Activated CD4-positive, alpha-beta T cell treated with anti-CD3 and anti-CD28 coated beads for 36 hours (primary cell): ENCODE measurements around the gene RAD51B. TPM values are rescaled to one million over a fixed set of nuclear protein-coding genes. Genes with fewer than 3 reads are reported as not detected.
A peak's percentile ranks its signal among the peaks of the same experiment; 100 is the strongest.

Experiments used
- ATAC-seq: fragments of 200-7000 bp; cut with Tn5 transposase; one replicate; pipeline ENCODE4 v1.10.0; 2021; ENCODE audit warnings: mild to moderate bottlenecking, moderate library complexity
- CTCF ChIA-PET: fragments of 350-600 bp; sonication (Branson Sonifier 250); formaldehyde crosslinking; loops from one replicate; lab custom pipeline; 2021; ENCODE audit warnings: antibody characterized with exemption; lab: Charles Lee
- POLR2A ChIA-PET: fragments of 350-600 bp; sonication (Branson Sonifier 250); formaldehyde crosslinking; loops from one replicate; lab custom pipeline; 2021; ENCODE audit warnings: antibody characterized with exemption, inconsistent platforms; lab: Charles Lee
- DNase-seq: peaks from one replicate; pipeline ENCODE4 v3.0.0-alpha.2; 2020
- H3K27ac Mint-ChIP-seq: one replicate; pipeline ENCODE4 v1.8.0; 2021; ENCODE audit warnings: mixed read lengths
- H3K27me3 Mint-ChIP-seq: one replicate; pipeline ENCODE4 v1.8.0; 2021; ENCODE audit warnings: mixed read lengths
- H3K36me3 Mint-ChIP-seq: one replicate; pipeline ENCODE4 v1.8.0; 2021; ENCODE audit warnings: low read depth, mixed read lengths
- H3K4me1 Mint-ChIP-seq: one replicate; pipeline ENCODE4 v1.8.0; 2021; ENCODE audit warnings: mixed read lengths
- H3K4me3 Mint-ChIP-seq: one replicate; pipeline ENCODE4 v1.8.0; 2021; ENCODE audit warnings: mild to moderate bottlenecking, moderate library complexity, mixed read lengths
- H3K9me3 Mint-ChIP-seq: one replicate; pipeline ENCODE4 v1.8.0; 2021; ENCODE audit warnings: low read depth, mixed read lengths
- intact Hi-C, 2 experiments: fragments of 100-400 bp; cut with DNase I in 1 of 2; cut with micrococcal nuclease in 1 of 2; formaldehyde crosslinking; loops; one replicate each; pipeline versions ENCODE4 v1.14.2 to v1.15.1; 2022 to 2024; cut with DNase I, micrococcal nuclease
- total RNA-seq, 2 experiments: library from RNA; stranded (reverse); gene quantifications; one replicate each; pipeline ENCODE4 v1.2.3, GENCODE V29; 2021

The RAD51B gene
- total RNA-seq, 2 experiments from 2014 or later, result 26.4 to 39.9 TPM

DNA sequence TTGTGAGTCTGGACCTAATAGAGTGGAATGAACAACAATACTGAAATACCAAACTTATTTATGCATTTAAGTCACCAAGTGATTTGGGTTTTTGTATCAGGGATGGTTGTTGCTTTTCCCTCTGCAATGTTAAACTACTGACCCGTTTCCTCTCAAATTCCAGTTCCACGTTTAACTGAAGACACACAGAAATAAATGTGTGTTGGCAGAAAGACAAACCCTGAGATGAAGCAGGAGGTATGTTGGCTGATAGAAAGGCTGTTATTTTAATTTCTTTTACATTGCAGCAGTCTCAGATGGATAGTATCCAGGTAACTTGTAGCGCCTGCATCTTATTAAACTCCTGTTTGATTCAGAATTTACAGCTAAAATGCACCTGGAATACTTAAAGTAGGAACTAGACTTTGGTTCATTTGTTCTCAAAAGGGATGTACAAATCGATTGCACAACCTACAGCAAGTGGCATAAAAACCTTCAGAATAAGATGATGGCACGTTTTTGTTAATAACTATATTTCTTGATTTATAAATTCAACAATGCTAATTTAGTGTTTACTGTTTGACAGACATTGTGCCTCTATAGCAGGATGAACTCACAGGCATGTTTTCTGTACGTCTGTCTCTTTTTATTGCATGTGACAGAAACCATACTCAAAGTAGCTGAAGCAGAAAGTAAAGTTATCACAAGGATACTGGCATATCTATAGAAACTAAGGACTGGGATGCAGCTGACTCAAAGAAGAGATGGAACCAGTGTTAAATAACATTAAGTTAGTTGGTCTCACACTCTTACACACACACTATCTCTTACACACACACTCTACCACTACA is 567.6 kb downstream of the RAD51B start:
- DNase-seq (no peak), ATAC-seq (no peak)
- H3K36me3 Mint-ChIP-seq, result no peaks in the 10 kb centered on the region
- intact Hi-C loops, result no loop called here
- H3K9me3 Mint-ChIP-seq, result no peaks in the 10 kb centered on the region
- H3K27me3 Mint-ChIP-seq, result no peaks in the 10 kb centered on the region
- no peak overlapping the region for H3K27ac Mint-ChIP-seq
- POLR2A ChIA-PET, result no interaction called here
- H3K4me3 Mint-ChIP-seq, result no peak overlapping the region
- peaks cover 12% of the 10 kb centered on the region for H3K4me1 Mint-ChIP-seq
- CTCF ChIA-PET, result no interaction called here

DNA sequence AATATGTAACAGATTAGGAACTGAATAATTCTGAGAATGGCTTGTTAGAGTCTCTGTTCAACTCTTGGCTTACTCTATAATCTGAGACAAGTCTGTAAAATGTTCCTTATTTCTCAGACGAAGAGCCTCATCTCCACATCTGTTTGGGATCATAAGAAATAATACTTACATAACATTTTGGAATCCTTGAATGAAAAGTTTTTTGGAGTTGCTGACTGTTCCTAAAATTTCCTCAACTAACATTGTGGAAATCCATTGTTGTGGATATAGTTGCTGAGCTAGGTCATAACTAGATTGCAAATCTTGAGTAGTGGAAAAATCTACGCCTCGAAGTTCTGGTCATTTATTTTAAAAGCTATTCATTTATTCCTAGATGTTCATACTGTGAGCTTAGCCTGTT is 570.4 kb downstream of the RAD51B start:
- no peak overlapping the region for H3K4me3 Mint-ChIP-seq
- H3K36me3 Mint-ChIP-seq, result no peaks in the 10 kb centered on the region
- intact Hi-C loops, result no loop called here
- POLR2A ChIA-PET, result no interaction called here
- no peak overlapping the region for H3K27ac Mint-ChIP-seq
- CTCF ChIA-PET, result interaction anchor here (0.6 to 1.5 kb wide), 2 partner anchors 9 to 105 kb away, joined by 3 read pairs; no protein-coding TSS in a partner anchor
- ATAC-seq (no peak), DNase-seq (no peak)
- no peaks in the 10 kb centered on the region for H3K4me1 Mint-ChIP-seq
- H3K27me3 Mint-ChIP-seq, result no peaks in the 10 kb centered on the region
- H3K9me3 Mint-ChIP-seq, result no peaks in the 10 kb centered on the region

DNA sequence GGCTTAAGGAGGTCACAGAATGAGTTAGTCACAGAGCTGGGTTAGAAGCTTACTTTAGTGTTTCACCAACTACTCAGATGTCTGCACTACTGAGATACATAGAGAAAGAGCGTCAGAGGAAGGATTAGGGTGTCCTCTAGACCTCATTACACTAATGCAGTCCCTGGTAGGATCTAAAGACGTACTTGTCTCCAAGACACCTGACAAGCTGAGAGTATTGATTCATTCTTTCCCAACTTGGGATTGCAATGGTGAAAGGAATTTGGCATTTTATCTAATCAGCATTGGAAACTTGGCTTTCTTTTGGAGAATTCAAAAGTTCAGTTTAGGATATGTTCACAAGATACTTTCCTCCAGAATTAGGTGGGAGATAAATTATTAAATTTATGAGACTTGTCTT is 571.2 kb downstream of the RAD51B start:
- Mint-ChIP-seq H3K4me3 (no peak overlapping the region), H3K4me1 (no peaks in the 10 kb centered on the region), H3K27me3 (no peaks in the 10 kb centered on the region), H3K9me3 (no peaks in the 10 kb centered on the region), H3K36me3 (no peaks in the 10 kb centered on the region), H3K27ac (no peak overlapping the region)
- ATAC-seq, result no peak
- DNase-seq, result no peak
- ChIA-PET POLR2A (no interaction called here), CTCF (interaction anchor here (0.6 to 1.5 kb wide), 2 partner anchors 10 to 105 kb away, joined by 3 read pairs; no protein-coding TSS in a partner anchor)
- intact Hi-C loops, result no loop called here

DNA sequence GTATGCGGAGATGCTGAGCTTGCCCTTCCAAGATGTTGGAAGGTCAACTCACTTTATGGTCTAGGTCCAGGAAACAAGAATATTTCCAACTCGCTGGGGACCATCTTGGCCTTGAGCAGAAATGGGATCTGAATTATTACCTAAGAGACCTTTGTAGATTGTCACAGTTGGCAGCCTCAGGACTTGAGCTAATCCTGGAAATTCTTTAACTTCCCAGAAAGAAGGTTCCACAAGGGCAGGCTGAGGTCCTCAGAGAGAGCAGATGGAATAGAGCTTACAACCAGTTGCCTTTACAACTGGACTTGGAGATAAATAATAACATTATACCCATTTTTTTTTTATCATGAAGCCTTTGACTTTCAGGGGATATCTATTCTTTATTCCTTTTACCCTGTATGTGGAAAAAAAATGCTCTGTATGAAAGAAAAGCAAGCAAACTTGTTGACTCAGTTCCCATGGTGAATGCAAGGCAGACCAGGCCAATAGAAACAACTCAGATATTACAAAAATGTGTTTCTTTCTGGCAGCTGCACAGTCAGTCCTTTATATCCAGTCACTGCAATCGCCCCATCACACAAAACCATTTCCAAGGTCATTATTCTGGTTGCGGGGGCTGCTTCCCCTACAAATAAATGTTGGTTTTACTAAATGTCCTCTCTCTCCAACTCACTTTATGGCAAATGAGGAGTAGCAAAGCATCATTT is 571.9 kb downstream of the RAD51B start:
- H3K27ac Mint-ChIP-seq, result no peak overlapping the region
- H3K36me3 Mint-ChIP-seq, result no peaks in the 10 kb centered on the region
- H3K4me1 Mint-ChIP-seq, result no peaks in the 10 kb centered on the region
- DNase-seq (no peak), ATAC-seq (no peak)
- H3K27me3 Mint-ChIP-seq, result no peaks in the 10 kb centered on the region
- intact Hi-C loops, result no loop called here
- no peaks in the 10 kb centered on the region for H3K9me3 Mint-ChIP-seq
- CTCF ChIA-PET, result interaction anchor here (0.6 kb wide), 1 partner anchor 71 kb away, joined by 6 read pairs; no protein-coding TSS in a partner anchor
- POLR2A ChIA-PET, result no interaction called here
- H3K4me3 Mint-ChIP-seq, result no peak overlapping the region

DNA sequence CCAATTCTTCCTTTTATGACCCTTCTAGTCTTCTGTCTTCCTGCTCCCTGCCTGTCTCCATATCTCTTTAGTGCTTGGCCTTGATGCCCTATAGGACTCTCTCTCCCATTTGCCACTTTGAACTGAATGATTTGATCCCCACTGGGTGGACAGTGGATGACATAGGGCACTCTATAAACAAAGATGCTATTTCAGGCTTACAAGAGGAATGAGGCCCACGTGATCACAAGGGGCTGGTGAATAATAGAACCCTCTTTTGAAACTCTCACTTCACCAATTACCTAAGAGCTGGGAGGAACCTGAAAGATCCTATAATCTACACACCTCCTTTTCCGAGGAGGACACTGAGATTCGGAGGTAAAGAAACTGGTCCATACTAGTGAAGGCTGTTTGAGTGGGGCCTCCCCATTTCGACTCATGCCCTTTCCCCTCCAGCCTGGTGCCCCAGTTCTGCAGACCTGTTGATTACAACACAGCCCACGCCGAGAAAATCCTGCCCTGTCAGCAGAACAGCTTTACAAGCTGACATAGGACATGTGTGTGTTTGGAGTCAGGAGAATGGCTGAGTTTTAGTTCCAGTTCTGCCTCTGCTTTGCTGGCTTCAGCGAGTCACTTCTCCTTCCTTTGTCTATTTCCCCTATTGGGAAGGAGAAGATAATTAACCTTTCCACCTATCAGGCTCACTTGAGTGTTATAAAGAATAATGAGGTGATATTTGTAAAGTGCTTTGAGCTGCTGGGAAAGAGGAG is 573.0 kb downstream of the RAD51B start:
- no peaks in the 10 kb centered on the region for H3K9me3 Mint-ChIP-seq
- ATAC-seq (no peak), DNase-seq (peak; percentile 15)
- intact Hi-C loops, result no loop called here
- H3K4me3 Mint-ChIP-seq, result no peak overlapping the region
- POLR2A ChIA-PET, result no interaction called here
- H3K27me3 Mint-ChIP-seq, result no peaks in the 10 kb centered on the region
- no peak overlapping the region for H3K27ac Mint-ChIP-seq
- no peaks in the 10 kb centered on the region for H3K36me3 Mint-ChIP-seq
- no peaks in the 10 kb centered on the region for H3K4me1 Mint-ChIP-seq
- CTCF ChIA-PET, result interaction anchor here (0.9 kb wide), 2 partner anchors 10 to 427 kb away, joined by 3 to 4 read pairs; no protein-coding TSS in a partner anchor

DNA sequence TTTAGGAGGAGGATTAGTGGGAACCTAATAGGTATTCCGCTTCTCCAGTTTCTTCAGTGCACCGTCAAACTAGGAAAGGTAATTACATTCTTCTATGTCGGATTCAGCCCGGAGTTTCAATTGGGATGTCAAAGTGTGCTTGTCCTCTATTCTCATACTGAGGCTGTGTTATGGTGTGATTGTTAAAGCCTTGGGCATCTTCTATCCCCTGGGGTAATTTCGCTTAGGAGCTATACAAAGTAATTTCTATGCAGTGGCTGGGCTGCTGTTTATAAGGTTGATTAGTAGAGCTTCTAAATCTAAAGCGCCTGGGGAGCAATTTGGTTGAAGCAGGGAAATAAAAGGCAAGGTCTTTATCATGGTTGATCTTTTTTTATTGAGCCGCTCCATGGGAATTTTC is 573.7 kb downstream of the RAD51B start:
- no peak for ATAC-seq
- POLR2A ChIA-PET, result no interaction called here
- Mint-ChIP-seq H3K9me3 (no peaks in the 10 kb centered on the region), H3K27ac (no peak overlapping the region), H3K4me1 (no peaks in the 10 kb centered on the region), H3K27me3 (no peaks in the 10 kb centered on the region), H3K4me3 (no peak overlapping the region), H3K36me3 (no peaks in the 10 kb centered on the region)
- CTCF ChIA-PET, result interaction anchor here (0.9 kb wide), 2 partner anchors 11 to 426 kb away, joined by 3 to 4 read pairs; no protein-coding TSS in a partner anchor
- intact Hi-C loops, result no loop called here
- no peak for DNase-seq

DNA sequence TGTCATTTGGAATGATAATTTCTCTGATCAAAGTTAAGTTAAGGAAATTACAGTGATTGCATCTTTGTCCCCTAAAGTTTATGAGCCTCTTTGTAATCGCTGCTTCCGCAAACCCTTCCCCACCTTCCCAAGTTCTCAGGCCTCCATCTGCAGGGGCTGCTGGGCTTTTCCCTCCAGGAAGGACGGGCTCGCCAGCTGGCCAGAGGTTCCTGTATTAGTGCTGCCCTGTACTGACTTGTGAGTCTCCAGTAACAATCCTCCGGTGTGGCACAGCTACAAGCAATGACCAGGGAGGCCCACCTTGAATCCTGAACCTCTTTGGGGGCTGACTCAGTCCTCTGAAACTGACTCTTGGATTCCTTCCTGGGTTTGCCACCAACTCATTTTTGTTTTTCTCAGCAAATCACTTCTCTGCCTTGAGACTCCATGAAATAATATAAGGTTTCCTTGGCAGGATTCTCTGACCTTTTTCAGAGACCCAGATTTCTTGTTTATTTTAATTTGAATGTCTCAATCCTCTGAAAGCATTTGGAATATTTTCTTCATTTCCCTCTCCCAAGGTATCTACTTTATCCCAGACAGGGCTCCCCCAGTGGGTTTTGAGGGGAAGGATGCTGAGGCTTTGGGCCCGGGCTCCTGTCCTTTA is 574.7 kb downstream of the RAD51B start:
- Mint-ChIP-seq H3K36me3 (no peaks in the 10 kb centered on the region), H3K27me3 (no peaks in the 10 kb centered on the region), H3K4me3 (no peak overlapping the region), H3K4me1 (no peaks in the 10 kb centered on the region), H3K9me3 (no peaks in the 10 kb centered on the region), H3K27ac (no peak overlapping the region)
- DNase-seq (no peak), ATAC-seq (no peak)
- intact Hi-C loops, result no loop called here
- ChIA-PET POLR2A (no interaction called here), CTCF (no interaction called here)

DNA sequence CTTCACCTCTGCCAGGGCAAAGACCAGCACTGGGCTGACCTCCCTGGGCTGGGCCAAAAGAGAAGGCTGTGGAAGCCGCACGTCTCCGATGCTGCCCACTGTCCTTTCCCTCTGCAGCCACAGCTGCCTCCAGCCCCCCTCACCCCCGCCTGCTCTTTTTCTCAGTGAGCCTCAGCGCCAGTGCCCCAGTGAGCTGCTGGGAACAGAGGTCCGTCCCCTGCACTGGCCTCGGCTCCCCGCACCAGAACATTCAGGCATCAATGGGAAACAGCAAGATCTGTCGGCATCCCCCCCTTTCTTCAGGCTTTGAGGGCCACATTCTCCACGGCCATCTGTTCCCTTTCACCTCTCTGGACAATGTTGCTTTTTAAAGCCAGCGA is 575.2 kb downstream of the RAD51B start:
- intact Hi-C loops, result no loop called here
- POLR2A ChIA-PET, result no interaction called here
- no peak overlapping the region for H3K4me3 Mint-ChIP-seq
- H3K27me3 Mint-ChIP-seq, result no peaks in the 10 kb centered on the region
- no peaks in the 10 kb centered on the region for H3K9me3 Mint-ChIP-seq
- no peaks in the 10 kb centered on the region for H3K36me3 Mint-ChIP-seq
- DNase-seq, result no peak
- H3K27ac Mint-ChIP-seq, result no peak overlapping the region
- ATAC-seq, result no peak
- H3K4me1 Mint-ChIP-seq, result no peaks in the 10 kb centered on the region
- CTCF ChIA-PET, result no interaction called here

DNA sequence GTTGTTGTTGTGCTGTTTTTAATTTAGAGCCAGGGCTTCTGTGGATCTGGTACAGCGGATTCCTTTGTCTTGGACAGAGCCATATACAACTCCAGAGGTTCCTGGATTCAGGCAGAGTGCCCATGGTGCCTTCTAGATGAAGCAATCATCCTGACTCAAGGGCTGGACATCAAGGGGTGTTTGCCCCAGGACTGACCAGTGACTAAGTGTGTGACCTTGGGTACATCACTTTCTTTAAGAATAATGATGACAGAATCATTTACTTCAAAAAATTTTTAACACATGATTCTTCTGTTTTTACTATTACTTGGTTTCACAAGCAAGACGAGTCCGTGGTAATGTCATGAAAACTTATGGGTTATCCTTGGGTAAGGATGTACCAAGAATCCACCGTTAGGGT is 576.0 kb downstream of the RAD51B start:
- Mint-ChIP-seq H3K4me3 (no peak overlapping the region), H3K36me3 (no peaks in the 10 kb centered on the region), H3K27me3 (no peaks in the 10 kb centered on the region), H3K27ac (no peak overlapping the region), H3K4me1 (peaks cover 4% of the 10 kb centered on the region), H3K9me3 (no peaks in the 10 kb centered on the region)
- POLR2A ChIA-PET, result no interaction called here
- intact Hi-C loops, result no loop called here
- ATAC-seq (no peak), DNase-seq (no peak)
- CTCF ChIA-PET, result no interaction called here

DNA sequence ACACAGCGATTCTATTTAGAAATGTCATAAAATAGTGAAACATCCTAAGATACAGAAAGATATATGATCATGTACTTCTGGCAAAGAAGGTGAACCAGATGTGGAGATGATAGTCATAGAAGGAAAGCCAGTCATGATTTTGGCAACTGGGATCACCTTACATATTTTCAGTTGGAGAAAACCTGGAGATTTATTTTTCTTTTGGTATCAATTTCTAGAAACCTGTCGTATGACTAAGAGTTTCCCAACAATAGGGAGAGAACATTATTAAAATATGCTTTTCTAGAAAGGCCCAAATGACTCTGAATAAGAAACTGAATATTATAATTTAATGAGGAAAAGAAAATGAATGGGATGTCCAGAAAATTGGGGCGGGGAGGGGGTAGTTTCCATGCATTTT is 576.9 kb downstream of the RAD51B start:
- Mint-ChIP-seq H3K4me1 (peaks cover 6% of the 10 kb centered on the region), H3K36me3 (no peaks in the 10 kb centered on the region), H3K27ac (no peak overlapping the region), H3K4me3 (no peak overlapping the region), H3K27me3 (no peaks in the 10 kb centered on the region), H3K9me3 (no peaks in the 10 kb centered on the region)
- CTCF ChIA-PET, result no interaction called here
- intact Hi-C loops, result no loop called here
- ATAC-seq (no peak), DNase-seq (no peak)
- POLR2A ChIA-PET, result no interaction called here

DNA sequence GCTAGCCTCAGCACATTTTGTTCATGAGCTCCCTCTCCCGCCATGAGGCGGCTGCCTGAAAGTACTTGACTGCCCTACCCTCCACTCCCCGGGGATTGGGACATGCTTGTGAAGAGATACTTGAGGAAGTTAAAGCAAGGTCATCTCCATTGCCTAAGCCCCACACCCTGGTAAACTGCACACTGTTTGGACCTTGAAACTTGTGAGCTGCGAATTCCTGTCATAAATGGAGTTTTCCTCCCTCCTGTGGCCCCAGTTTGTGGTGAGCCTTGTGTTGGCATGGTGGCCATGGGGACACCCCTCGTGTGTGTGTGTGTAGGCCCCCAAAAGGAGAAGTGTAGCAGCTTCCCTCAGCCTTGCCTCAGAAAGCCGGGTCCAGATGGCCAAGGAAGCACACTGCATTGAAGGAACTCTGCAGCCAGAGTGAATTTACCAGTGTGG is 577.8 kb downstream of the RAD51B start:
- ATAC-seq (no peak), DNase-seq (no peak)
- no peak overlapping the region for H3K4me3 Mint-ChIP-seq
- peaks cover 10% of the 10 kb centered on the region for H3K4me1 Mint-ChIP-seq
- ChIA-PET POLR2A (no interaction called here), CTCF (interaction anchor here (0.7 kb wide), 1 partner anchor 15 kb away, joined by 3 read pairs; no protein-coding TSS in a partner anchor)
- intact Hi-C loops, result no loop called here
- H3K9me3 Mint-ChIP-seq, result no peaks in the 10 kb centered on the region
- no peaks in the 10 kb centered on the region for H3K27me3 Mint-ChIP-seq
- no peaks in the 10 kb centered on the region for H3K36me3 Mint-ChIP-seq
- H3K27ac Mint-ChIP-seq, result no peak overlapping the region
